Testis (tissue), 2 donors: ENCODE data around the gene IZUMO4.

Experiments
- POLR2A ChIP-seq: fragments of 450-650 bp; IDR thresholded peaks from one replicate; pipeline ENCODE4 v1.6.1; 2017; ENCODE audit warnings: antibody characterized with exemption, mild to moderate bottlenecking, moderate library complexity
- TF ChIP-seq, protein P1 (sequence below), 3 experiments: fragments of 450-650 bp in 2 of 3; fragments of 200-600 bp in 1 of 3; sonication (generic) in 1 of 3; IDR thresholded peaks; one replicate each; pipeline ENCODE4 v1.5.1; 2016 to 2019; ENCODE audit warnings: antibody characterized with exemption in 3 of 3, mild to moderate bottlenecking in 2 of 3, moderate library complexity in 1 of 3

DNA sequence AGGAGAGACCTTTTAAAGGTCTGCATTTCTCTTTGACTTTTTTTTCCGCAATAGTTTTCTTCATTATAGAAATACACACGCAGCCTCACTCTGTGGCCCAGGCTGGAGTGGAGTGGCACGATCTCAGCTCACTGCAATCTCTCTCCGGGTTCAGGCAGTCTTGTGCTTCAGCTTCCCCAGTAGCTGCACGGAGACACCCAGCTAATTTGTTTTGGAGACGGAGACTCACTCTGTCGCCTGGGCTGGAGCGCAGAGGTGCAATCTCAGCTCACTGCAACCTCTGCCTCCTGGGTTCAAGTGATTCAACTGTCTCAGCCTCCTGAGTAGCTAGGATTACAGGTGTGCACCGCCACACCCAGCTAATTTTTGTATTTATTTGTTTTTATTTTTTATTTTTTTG lies 33.9 kb upstream of the IZUMO4 start:
- TF ChIP-seq, protein P1, sequence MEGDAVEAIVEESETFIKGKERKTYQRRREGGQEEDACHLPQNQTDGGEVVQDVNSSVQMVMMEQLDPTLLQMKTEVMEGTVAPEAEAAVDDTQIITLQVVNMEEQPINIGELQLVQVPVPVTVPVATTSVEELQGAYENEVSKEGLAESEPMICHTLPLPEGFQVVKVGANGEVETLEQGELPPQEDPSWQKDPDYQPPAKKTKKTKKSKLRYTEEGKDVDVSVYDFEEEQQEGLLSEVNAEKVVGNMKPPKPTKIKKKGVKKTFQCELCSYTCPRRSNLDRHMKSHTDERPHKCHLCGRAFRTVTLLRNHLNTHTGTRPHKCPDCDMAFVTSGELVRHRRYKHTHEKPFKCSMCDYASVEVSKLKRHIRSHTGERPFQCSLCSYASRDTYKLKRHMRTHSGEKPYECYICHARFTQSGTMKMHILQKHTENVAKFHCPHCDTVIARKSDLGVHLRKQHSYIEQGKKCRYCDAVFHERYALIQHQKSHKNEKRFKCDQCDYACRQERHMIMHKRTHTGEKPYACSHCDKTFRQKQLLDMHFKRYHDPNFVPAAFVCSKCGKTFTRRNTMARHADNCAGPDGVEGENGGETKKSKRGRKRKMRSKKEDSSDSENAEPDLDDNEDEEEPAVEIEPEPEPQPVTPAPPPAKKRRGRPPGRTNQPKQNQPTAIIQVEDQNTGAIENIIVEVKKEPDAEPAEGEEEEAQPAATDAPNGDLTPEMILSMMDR (IDR thresholded peaks at IDR 0.05) = no peak
- TF ChIP-seq POLR2A = no peak
